Femur (tissue), 1 donor: ENCODE data around the gene CHRNG.
"Not testable (repeated sequence)": the region's sequence is repeated elsewhere in the genome, so short reads cannot be mapped to it uniquely, and the experiment has no call there.

Experiments
- DNase-seq: peaks from one replicate; pipeline ENCODE4 v3.0.0-alpha.2; 2017

The CHRNG gene

DNA sequence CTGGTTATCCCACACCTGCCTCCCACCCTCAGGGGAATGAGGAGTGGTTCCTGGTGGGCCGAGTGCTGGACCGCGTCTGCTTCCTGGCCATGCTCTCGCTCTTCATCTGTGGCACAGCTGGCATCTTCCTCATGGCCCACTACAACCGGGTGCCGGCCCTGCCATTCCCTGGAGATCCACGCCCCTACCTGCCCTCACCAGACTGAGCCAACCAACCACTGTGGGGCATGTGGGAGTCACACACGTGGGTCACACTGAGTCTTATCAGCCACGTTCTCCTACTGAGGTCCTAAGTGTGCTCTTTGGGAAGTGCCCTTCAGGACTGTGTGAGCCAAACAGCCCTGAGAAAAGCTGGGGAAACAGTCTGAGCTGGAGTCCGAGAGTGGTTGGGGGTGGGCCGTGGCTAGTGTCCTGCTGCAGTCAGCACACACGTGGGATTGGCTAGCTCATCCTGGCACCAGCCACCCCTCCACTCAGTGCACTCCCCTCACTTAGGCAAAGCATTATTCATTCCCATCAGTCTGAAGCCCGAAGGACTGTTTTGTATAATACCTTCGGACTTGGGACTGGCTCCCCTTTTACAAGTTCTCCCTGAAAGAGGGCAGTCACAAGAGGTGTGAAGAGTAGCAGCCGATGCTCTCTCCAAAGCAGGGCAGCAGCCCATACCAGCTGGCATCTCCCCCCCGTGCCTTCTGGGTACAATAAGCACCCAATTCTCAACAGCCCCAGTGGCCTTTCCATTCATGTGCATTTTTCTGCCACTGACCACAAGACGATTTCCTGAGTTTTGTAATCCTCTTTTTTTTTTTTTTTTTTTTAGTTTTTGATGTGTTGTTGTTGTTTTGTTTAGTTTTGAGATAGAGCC is 6.3 kb downstream of the CHRNG start:
- DNase-seq: no peak

DNA sequence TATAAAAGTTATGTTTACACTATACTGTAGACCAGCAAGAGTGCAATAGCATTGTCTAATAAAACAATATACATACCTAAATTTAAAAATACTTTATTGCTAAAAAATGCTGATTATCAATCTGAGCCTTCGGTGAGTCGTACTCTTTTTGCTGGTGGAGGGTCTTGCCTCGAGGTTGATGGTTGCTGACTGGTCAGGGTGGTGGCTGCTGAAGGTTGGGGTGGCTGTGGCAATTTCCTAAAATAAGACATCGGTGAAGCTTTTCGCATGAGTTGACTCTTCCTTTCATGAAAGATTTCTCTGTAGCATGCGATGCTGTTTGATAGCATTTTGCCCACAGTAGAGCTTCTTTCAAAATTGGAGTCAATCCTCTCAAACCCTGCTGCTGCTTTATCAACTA is 8.5 kb downstream of the CHRNG start:
- no peak for DNase-seq

DNA sequence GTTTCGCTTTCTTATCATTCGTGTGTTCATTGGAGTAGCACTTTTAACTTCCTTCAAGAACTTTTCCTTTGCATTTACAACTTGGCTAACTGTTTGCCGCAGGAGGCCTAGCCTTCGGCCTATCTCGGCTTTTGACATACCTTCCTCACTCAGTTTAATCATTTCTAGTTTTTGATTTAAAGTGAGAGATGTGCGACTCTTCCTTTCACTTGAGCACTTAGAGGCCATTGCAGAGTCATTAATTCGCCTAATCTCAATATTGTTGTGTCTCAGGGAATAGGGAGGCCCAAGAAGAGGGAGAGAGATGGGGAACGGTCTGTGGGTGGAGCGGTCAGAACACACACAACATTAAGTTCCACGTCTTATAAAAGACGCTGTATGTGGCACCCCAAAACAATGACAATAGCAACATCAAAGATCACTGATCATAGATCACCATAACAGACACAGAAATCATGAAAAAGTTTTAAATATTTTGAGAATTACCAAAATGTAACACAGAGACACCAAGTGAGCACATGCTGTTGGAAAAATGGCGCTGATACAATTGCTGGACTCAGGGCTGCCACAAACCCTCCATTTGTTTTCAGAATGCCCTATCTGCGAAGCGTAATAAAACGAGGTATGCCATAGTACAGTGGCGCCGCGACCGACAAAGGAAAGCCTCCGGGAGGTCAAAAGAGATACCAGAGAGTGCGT is 10.3 kb downstream of the CHRNG start:
- DNase-seq: no peak

DNA sequence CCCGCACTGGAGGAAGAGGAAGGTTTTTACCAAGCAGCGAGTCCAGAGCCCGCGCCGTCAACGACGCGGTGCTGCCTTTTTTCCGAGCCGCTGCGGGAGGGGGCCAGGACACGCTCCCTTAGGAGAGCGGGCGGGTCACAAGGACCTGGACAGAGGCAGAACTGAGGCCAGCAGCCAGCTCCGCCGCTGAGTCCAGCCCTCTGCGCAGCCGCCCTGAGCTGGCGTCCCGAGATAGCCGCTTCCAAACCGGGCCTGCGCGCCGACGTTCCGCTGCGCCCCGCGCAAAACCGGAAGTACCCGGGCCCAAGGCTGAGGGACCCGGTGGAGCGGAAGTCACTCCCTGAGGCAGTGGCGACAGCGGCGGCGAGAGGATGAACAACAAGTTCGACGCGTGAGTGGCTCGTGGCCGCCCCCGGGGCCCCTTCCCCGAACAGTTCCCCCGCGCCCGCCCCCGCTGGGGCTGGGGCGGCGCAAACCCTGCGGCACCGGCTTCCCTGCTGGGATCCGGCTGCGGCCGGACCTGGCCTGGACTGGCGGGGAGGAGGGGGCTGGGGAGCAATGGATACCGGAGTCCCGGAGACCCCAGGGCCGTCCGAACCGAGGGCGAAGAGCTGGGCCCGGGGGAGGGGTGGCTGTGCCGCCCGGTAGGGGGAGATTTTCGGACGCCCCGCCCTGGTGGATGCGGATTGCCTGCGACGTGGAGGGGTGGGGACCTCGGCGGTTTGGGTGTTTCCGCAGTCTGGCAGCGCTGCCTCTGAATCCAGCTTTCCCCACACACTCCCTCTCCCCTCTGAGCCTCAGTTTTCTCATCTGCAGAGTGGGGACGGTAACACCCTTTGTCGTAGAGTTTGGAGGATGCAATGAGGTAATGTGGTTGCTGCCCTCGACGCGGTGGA is 11.1 kb downstream of the CHRNG start, which contains the start of the genes EIF4E2 and TIGD1:
Gene EIF4E2, plus strand, starts transcription at position 336 of the 896 bp plus-strand sequence. Its CDS starts 36 bp downstream, at position 372.
Gene TIGD1, minus strand, starts transcription at position 204 of the 896 bp plus-strand sequence. CDS start 675 bp downstream, outside the sequence.
- DNase-seq: peak; percentile 97

DNA sequence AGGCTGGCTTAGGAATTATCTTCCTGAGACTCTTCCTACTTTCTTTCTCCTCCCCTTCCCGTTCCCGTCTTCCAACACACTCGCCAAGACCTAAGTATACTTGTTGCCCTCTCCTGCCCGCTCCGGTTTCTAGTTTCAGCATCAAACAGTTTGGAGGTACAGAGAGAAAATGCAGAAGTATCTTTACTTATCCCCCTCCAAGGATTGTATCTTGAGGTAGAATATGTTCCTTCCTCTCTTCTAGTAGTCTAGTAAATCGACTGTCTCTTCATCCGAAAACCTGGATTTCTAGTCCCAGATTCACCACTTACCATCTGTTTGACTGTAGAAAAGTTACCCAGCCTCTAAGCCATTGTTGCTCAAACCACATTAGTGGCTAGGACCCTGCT is 11.8 kb downstream of the CHRNG start:
- no peak for DNase-seq

DNA sequence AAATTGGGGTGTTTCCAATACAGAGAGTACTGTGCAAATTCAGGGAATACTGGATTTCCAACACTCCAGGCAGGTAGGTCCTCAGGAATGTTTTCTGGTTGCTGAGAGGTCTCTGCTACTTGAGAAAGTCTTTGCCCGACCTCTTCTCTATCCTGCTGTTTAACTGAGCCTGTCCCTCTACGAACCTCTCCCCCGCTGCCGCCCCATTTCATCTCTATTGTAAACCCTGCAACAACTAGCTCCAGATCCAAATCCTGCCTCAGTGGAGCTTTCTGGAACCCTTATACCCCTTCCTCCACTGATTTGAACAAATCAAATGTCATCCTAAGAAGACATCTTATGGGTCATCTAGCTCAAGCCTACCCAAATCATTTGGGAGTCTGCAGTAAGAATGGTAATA is 12.3 kb downstream of the CHRNG start:
- DNase-seq: no peak

DNA sequence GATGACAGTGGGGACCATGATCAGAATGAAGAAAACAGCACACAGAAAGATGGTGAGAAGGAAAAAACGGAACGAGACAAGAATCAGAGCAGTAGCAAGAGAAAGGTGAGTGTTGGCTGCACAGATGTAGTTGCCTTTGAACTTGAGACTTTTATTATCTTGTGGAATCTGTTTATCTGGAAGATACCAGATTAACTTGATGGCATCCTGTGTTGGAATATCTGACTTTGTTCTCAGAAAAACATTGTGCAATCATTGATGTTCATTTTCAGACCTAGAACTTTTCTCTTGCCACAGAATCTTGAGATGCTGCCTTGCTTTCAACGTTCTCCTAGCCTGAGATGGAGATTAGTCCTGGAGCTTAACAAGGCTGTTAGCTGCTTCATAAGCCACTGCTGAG is 16.9 kb downstream of the CHRNG start:
- no peak for DNase-seq

DNA sequence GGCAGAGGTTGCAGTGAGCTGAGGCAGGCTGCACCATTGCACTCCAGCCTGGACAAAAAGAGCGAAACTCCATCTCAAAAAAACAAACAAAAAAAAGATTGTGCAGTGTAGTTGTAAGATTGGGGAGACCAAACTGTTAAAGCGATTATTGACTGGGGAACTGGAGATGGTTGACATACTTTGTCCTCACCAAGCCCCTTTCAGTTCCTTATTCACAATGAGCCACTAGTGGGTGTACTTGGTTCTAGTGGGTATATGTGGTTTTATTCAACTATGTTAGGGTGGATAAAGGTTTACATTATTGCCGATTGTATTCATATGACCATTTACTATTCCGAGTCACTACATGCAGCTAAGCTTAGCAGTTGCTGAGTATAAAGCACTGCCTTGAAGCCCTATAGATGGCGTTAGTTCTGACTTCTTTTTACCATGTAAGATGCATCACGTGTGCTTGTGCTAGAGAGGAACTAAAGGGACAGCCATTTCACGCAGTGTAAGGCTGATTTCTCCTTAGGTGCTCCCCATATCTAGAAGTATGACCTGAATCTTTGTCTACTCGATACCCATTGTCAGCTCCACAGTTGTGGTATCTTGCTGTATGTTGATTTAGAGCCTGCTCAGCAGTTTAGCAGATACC is 23.1 kb downstream of the CHRNG start:
- DNase-seq: no peak

DNA sequence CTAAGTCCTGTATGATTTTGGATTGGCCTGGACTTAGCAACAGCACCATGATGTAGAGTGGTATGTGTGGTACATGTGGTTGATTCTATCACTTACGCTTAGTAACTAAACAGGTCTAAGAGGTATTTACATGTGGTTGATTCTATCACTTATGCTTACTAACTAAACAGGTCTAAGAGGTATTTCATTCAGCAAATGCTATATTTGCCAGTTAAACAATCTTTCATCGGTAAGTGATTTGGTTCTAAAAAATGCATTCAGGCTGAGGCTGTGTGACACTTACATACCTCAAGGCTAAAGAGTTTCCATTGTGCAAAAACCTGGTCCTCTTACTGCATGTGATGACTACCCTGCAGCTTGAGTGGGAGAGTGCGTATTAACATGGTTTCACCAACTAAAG is 24.1 kb downstream of the CHRNG start:
- no peak for DNase-seq

DNA sequence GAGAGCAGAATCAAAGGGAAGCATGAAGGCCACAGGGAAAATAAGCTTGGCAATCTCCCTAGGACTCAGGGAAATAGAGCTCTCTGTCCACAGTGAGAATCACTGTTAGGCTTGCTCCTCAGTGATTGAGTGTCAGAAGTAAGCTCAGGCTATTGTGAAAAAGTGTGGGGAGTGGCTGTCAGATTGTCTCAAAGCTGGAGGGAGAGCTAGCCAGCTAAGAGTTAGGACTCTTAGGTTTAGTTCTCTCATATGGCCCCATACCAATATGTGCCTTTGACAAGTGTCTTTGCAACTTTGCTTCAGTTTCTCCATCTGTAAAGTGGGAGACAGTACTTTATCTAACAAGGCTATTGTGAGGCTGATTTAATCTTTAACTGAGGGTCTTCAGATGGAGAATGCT is 28.2 kb downstream of the CHRNG start:
- no peak for DNase-seq

DNA sequence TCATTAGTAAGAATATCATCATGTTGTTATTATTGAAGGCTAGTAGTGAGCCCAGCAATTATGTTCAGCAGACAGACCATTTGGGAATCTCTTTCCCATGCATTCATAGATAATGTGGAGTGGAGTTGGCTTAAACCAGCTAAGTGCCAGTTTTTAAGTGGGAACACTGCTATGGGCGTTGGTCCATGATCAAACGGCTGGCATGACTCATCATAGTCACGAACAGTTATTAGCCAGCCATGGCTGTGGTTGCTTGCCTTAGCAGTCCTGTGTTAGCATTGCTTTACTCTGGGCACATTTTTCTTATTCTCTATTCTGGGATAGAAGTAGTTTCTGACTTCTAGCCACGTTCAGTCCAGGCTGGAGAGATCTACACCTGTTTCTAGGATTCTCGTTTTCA is 28.7 kb downstream of the CHRNG start:
- no peak for DNase-seq

DNA sequence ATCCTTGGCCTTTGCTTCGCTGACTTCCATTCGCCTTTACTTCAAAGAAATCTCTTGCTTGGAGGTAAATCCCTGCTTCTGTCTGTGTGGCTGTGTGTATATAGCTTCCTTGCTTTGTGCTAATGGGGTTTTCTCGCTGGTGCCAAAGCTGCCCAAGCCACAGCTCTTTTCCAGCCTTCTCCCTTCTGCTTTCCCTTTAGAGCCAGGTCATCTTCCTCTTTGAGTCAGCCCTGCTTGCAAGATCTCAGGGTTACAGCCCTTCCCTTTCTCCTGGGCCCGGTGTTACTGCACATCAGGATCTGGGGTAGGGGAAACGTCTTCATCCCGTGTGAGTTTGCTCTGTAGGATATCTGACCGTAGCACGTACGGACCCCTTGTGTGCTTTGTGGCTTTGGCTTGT is 30.0 kb downstream of the CHRNG start:
- no peak for DNase-seq

DNA sequence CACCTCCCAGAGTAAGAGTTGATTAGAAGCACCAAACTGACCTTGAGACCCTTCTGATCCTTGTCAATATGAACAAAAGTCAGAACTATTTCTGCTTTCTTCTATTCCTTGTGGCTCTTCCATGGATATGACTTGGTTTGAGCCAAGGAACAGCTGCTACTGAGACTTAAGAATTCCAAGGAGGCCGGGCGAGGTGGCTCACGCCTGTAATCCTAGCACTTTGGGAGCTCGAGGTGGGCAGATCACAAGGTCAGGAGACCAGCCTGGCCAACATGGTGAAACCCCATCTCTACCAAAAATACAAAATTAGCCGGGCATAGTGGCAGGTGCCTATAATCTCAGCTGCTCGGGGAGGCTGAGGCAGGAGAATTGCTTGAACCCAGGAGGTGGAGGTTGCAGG is 31.0 kb downstream of the CHRNG start:
- DNase-seq: not testable (repeated sequence)

DNA sequence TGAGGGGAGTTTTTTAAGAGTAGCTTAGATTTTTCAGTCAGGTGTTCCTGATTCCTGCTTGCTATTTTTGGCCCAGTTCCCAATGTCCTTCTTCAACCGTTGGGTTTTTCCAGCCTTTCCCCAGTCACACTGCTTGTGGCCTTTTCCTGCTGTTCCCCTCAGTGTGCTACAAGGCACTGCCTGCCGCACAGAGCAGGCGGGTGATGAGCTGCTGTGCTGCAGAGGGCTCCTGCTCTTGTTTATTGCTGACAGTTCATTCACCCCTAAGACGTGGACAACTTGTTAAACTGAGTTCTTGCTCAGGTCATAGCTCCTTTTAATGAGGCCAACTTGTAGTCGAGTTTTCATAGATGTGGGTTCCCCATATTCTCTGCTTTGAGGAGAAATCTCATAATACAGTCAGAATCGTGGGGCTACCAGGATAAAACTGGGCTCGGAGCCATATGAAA is 31.6 kb downstream of the CHRNG start:
- DNase-seq: no peak

DNA sequence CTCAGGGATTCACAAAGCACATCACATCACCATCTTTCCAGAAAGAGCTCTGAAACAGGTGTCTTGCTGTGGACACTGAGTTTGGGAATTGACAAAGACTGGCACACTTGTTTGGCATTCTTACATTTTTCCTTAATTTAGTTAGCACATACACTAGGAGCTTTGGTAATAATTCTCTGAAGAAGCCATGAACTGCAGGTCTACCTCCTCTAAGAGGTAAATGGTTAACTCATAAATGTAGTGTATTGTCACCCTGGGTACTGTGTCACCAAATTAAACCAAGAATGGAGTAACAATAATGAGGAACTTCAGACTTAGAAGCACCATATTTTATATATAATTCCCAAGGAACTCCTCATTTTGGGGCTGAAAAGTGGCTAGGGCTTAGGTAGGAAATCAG is 33.5 kb downstream of the CHRNG start:
- DNase-seq: no peak

DNA sequence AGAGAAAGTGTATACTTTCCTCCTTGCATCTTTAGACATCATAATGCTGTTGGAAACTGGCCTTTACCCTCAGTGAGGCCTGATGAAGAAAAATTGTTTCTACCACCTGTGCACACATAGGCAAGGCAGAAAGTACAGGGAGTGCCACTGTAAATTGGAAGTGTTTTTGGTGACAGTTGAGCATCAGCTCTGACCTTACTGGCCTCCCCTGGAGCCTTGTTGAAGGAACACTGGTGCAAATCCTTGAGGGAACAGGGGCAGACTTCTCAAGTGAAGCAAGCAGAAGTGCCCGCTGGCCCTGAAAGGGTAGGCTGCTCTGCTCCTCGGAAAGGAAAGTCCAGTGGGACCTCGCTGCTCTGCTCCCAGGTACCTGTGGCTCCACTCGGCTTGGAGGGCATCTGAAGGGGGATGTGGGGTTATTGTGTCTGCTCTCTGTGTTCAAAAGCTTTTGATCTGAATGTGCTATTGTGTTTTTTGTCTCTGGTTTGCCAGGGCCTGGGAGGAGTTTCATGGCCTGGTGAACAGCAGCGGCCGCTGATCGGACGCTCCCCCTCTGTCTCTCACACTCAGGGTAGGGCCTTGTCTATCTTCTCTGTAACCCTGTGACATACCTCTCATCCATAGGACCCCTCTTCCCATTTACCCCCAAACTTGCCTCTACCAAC is 34.4 kb downstream of the CHRNG start:
- DNase-seq: no peak

DNA sequence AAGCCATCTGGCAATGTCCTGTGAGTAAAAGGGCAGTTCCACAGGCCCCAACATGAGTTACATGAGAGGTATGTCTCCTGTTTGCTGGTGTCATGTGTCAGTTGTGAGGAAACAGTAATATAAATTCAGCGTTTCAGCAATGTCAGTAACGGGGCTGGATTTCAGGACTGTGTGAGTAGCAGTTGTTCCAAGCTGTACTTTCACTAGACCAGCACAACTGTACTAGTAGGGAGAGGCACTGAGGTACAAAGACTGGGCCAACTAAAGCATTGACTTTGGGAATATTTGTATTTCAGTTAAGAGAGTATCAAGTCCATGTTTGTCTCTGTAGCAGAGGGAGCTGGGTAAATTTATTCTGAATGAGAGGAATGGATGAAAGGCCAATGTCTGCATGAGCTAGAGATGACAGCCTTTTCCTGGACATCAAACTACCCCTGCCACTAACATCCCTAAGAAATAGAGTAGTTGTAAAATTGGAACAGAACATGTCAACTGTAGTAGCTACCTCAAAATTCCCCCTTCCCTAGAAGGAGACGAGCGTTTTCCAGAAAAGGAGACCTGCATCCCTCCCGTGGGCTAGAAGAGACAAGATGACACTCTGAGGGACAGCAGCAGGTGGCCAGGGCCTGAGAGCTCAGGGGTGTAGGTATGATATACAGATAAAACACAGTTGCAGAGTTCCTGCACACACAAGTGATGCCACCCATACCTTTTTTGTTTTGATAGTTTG is 35.3 kb downstream of the CHRNG start:
- no peak for DNase-seq

DNA sequence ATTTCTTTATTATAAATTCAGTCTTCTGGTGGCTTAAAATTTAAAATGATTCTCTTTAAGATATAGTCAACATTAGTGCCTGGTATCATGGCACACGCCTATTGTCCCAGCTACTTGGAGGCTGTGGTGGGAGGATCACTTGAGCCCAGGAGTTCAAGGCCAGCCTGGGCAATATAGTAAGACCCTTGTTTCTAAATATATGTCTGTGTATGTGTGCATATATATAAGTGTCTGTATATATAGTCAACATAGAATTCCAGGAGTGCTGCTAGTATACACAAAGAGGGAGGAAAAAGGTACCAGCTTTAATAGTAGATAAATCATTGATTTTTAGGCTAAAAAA is 35.9 kb downstream of the CHRNG start:
- DNase-seq: no peak

DNA sequence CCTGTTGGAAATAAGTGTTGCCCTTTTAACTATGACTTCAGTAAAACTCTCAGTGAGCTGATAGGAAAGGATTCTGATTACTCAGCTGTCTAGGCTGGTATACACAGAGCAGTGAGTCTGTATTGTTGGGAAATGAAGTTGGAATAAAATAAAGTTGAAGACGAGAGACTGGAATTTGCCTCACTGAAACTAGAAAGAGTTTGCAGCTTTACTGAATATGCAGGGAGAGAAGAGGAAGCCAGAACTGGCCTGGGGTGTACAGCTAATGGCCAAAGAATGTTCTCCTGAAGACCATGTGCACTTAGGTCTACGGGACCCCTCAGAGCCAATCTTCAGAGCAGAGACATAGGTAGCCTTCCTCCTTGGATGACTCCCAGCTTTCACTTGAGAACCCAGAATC is 37.5 kb downstream of the CHRNG start:
- no peak for DNase-seq

DNA sequence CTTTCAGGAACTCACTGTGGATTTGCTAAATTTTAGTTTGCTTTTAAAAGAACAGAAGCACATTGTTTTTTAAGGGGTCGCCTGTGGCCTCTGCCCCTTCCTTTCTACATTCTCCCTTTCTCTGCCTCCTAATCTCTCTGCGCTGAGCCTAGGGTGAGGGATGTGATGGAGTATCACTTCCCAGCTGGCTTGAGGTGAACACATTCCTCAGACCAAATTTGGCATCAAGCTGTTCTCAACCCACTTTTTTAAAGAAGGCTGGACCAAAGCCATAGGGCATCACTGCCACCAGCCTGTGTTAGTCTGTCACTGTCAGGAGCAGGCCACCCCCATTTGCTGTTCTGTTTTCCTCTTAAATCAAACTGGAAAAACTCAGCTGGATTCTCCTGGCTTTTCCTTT is 38.3 kb downstream of the CHRNG start:
- DNase-seq: no peak

DNA sequence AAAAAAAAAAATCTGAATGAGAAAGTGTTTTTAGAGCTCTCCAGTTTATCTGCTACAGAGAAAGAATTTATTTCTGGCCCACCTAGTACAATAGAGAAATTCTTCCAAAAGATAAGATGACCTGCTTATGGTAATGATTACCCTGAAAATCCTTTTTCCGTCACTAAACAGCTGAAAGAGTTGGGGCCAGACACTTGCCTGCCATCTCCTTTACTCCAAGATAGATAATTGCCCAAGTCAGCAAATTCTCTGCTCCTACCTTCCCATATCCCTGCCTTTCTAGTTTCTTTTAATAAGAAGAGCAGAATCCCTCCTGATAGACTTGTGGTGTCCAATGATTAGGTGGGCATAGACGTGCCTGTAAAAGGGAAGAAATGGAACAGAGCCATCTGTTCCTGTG is 39.1 kb downstream of the CHRNG start:
- DNase-seq: no peak

DNA sequence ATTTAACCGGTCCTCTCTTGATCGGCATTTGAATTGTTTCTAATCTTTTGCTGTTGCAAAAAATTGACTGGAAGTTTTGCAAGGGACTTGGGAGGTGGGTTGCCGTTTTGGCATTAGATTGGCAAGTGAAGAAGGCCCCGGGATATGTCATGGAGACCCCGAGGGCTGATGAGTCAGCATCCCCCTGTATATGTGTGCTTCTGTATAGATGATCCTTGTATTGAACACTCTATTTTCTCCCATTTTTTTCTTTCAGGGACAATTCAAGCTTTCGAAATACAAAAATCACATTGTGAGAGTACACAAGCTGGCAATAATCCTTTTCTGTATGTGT is 41.1 kb downstream of the CHRNG start:
- DNase-seq: no peak
